Inflammatory macrophage (primary cell): ENCODE measurements around the gene TSPO.
"Not testable (repeated sequence)": the region's sequence is repeated elsewhere in the genome, so short reads cannot be mapped to it uniquely, and the experiment has no call there.

ENCODE experiments used
- DNase-seq, 2 donors: peaks; one replicate each; pipeline ENCODE4 v3.0.0-alpha.2; 2020 to 2022
- total RNA-seq, 18 experiments: gene quantifications; one replicate each; lab custom pipeline; 2026; ENCODE audit warnings: mixed read lengths in 6 of 18, inconsistent platforms in 2 of 18; lab: John Stamatoyannopoulos, UW

TSPO gene
- total RNA-seq = 170 to 492 (median 297) reads per million in 18 experiments

DNA sequence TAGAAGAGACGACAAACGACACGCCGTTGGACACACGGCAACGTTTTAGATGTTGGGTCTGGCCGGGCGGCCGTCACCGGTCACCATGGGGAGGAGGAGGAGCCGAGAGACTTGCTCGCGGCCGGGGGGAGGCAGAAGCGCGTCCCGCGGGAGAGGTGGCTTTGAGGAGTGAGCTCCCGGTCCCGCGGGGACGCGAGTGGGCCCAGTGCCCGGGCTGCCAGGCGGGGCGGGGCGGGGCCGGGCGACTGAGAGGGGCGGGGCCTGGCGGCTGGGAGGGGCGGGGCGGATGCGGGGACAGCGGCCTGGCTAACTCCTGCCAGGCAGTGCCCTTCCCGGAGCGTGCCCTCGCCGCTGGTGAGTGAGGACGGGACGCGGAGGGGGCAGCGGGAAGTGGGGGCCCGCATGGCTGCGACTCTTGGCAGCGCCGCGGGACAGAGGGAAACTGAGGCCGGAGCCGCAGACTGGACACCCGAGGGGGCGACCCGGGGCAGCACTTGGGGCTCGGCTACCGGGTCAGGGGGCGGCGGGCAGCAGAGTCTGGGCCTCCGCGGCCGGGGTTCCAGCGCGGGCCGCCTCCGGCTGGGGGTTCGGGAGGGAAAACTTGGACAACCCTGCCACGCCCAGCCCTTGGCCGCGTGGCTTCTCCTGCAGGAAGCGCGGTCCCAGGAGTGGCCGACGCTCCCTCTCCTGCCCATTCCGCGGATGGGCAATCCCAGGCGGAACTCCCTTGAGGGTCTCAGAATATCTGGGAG is at the start of gene TSPO:
Gene TSPO, plus strand, starts transcription at position 309 of the 752 bp plus-strand sequence. CDS start 7,680 bp downstream, outside the sequence.
- DNase-seq = peak; percentile 56 to 62

DNA sequence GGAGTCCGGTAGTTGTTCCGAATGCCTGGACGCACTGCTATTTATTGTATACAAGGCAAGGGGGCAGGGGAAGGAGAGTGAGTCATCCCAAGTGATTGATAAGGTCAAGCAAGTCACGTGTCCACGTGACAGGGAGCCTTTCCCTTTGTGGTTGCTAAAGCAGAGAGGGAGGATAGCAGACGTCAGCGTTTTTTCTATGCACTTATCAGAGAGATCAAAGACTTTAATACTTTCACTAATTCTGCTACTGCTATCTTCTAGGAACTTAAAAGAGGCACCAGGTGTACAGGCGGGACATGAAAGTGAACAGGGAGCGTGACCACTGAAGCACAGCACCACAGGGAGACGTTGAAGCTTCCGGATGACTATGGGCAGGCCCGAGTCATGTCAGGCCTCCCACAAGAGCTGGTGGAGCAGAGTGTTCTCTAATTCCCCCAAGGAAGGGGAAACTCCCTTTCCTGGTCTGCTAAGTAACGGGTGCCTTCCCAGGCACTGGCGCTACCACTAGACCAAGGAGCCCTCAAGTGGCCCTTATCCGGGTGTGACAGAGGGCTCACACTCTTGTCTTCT is 47.2 kb upstream of the TSPO start:
- DNase-seq = peak; percentile 27 to 33

DNA sequence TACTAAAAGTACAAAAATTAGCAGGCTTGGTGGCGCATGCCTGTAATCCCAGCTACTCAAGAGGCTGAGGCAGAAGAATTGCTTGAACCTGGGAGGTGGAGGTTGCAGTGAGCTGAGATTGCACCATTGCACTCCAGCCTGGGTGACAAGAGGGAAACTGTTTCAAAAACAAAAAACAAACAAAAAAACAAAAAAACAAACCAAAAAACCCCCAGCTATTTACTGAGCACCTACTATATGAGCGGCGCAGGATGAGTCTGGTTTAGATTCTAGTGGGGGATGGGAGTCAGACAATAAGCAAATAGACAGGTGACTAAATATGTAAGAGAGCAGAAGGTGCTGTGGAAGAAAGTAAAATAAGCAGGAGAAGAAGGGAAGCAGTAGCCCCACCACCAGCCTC is 46.4 kb upstream of the TSPO start:
- not testable (repeated sequence) for DNase-seq

DNA sequence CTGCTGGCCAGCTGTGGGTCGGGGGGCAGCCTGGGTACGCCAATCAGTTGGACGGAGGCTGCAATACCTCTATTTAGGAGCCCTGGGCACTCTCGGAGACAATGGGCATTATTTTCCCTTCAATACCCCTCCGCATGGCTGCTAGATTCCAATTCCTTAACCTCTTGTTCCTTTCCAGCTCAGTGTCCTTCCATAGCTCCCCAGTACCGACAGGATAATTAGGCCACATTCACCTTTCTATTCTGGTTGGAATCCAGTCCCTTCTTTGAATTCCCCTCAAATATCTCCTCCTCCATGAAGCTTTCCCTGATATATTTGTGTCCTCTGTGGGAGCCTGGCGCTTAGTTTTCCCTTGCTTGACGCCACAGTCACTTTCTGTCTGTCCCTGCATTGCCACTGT is 45.1 kb upstream of the TSPO start:
- no peak for DNase-seq

DNA sequence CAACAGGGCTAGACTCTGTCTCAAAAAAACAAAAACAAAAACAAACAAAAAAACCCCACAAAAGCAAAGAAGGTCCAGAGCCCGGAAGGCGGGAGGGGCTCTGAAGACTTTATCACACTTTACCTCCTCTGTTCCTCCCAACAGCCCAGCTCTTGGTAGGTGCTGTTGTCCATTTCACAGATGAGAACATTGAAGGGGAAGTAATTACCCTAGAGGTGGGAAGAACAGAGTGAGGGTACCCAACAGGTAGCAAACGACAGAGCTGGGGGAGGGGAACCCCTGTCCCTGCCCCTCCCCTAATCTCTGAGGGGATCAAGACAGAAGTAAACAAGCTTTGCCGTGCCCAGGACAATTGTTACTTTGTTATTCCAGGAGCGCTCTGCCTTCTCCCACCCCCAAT is 41.8 kb upstream of the TSPO start:
- DNase-seq = no peak

DNA sequence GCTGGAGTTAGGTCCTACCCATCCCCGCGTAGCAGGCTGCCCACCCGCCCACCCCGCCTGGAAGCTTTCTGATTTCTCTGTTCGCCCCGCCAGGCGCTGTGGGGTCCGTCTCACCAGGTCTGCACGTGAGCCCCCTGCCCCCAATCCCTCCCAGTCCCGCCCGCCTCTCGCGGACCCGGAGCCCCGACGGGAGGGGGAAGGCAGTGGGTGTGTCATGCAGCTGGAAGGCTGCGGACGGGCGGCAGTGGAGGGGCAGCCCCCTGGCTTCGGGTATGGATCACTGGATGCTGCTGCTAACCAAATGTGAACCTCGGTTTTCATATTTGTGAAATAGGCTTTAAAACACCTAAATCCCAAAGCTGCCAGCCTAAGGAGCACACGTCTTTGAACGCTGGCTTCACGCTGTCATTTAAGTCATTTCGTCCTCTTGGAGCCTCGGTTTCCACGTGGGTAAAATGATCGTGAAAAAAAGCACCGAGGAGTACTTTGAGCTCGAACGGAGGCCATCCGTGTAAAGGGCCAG is 41.4 kb upstream of the TSPO start:
- no peak for DNase-seq

DNA sequence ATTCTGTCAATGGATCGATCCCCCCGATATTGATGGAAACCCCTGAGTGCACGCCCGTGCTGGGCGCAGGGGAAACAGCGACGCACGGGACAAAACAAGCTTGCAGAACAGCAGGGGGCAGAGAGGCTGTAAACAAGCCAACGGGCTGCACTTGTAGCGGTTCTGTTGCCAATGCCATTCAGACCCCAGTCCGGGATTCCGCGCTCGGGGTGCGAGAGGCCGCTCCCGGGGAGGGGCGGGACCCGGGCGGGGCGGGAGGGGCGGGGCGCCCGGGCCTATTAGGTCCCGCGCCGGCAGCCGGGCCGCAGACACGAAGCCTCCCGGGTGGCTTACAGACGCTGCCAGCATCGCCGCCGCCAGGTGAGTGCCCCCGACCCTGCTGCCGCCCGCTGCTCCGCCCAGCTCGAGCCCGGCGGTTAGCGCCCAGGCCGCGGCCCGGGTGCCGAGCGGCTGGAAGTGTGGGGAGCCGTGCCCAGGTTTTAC is 40.9 kb upstream of the TSPO start, which contains the start of gene BIK:
Gene BIK, plus strand, starts transcription at position 307 of the 483 bp plus-strand sequence. CDS start 13,273 bp downstream, outside the sequence.
- peak in 1 of 2 donors; percentile 35 for DNase-seq

DNA sequence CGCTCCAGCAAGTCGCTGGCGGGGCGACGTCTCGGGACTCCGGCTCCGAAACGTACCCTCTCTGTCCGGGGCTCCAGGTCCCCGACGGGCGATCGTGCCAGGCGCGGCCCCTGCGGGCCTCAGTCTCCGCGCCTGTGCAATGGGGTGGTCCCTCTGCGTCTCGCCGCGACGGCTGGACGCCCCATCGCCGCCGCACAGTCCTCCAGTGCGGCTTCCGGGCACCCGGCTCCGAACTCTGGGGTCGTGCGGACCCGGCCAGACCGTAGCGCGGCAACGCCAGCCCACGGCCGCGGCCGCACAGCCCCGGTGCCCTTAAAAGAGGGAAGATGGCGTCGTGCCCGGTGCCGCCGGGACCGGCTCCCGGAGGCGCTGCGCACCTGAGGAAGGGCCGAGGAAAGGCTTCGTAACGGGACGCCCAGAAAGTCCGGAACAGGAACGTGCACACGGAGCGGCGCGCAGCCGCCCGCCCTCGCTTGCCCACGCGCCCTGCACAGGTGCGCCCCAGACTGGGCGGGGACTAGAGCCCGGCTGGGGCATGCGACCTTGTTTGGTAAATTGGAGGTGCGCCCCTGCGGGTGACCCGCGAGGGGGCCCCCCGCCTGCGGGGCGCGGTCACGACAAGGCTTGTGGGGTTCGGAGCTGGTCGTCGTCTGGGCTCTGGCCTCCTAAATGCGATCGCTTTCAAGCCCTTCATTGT is 40.3 kb upstream of the TSPO start:
- DNase-seq = no peak

DNA sequence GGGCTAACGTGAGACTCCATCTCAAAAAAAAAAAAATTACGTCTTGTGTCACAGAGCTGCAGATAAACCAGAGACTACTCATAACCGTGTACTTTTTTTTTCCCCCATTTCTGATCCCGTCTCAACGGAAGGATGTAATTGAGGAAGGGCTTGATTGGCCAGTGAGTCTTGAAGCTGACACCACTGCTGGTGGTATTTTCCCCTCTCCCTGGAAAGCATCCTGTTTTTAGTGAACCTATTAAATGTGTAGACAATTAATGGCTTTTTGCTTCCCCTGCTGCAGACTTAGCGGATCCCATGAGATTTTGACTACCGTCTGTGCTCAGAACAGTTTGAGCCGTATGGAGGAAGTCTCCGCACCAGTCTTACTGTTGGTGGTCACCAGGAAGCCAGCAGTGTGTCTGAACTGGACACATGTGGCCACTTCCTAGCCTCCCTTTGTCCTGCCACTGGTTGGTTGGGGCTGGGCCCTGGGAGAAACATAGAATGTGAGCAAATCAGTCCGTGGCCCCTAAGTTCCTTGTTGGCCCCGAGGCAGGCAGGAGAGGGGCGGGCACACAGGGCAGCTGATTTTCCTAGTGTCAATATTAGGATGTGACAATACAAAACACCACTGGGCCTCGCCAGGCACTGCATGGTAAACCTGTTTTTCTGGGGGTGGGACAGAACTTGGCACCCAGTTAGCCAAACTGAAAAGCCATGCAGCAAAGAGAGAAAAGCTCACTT is 37.7 kb upstream of the TSPO start:
- peak in 1 of 2 donors; percentile 30 for DNase-seq

DNA sequence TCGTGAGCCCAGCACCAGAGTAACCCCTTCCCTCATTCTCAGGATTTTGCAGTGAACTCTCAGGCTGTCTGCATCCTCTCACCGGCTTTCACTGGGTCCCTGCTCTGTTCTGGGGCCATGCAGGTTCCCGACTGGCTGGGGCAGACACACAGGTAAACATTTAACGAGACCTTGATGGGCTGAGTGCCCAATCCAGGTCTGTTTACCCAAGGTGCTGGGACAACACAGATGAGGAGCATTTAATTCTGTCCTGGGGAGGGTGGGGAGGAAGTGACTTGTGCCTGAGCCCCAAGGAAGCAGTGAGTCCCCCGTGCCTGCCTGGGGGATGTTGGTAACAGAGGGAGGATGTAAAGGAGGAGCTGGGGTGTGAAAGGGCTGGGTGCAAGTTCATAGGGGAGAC is 36.4 kb upstream of the TSPO start:
- no peak for DNase-seq

DNA sequence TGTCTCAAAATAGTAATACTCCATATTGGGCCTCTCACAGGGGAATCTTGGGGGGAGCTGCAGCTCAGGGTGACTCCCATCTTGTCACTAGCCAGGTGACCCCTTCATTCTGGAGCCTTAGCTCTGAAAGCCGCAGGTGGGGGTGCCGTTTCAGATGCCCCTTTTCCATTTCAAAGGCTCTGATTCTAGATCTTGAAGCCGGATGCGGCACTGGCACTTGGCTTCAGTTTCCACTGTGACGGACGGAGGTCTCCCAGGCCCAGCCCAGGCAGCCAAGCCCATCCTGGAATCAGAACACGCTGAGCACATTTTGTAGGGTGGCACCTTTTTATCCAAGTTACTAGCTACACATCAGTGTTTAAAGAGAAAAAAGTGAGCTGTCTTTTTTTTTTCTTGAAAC is 34.4 kb upstream of the TSPO start:
- no peak for DNase-seq

DNA sequence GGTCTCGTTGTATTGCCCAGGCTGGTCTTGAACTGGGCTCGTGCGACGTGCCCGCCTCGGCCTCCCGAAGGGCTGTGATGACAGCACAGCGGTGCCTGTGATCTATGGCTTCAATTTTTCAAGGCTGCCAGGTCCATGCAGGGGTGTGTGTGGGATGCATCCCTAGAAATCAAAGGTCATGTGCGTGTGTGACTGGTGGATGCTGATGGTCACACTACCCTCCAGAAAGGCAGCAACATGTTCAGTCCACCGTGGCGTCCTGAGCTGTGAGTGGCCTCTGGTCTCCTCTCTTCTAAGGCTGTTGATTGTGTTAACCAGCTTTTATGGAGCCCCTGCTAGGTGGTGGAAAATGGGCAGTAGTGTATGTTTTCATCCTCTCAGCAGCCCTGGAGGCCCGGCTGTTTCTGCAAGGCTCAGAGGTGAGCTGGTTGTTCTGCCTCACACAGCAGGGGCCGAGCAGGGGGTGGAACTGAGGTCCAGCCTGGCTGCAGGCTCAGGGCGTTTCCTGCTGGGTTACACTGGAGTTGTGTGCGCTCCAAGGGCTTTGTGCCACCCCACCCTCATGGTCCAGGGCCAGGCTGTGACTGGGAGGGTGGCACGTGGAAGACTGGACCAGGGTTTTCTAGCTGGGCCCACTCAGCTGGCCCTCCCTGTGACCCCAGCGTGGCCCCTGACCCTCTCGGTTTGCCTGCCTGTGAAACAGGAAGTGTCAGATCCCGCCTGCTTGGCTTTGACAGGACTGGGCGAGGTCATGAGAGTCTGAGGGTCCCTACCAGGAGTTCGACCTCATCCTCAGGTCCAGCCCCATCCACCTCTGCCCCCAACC is 33.1 kb upstream of the TSPO start:
- DNase-seq = no peak

DNA sequence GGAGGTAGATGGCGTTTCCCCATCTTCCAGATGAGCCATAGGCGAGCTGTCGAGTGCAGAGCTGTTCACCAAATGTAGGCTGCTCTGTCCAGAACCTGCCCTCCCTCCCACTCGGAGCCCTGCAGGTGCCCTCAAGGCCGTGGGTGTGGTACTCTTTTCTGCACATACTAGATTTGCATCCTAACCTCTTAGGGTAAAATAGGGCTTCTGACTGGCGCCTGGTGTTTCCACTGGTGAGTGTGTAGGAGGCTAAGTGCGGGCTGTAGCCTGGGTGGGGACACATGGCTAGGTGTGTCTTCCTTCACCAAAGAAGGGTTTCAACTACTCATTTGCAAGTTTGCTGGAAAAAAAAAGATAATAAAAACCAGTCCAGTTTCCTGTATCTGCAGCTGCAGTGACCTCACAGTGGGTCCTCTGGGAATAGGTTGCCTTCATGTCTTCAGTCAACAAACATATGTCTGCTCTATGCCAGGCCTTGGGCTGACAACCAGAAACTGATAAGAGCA is 32.4 kb upstream of the TSPO start:
- DNase-seq = no peak

DNA sequence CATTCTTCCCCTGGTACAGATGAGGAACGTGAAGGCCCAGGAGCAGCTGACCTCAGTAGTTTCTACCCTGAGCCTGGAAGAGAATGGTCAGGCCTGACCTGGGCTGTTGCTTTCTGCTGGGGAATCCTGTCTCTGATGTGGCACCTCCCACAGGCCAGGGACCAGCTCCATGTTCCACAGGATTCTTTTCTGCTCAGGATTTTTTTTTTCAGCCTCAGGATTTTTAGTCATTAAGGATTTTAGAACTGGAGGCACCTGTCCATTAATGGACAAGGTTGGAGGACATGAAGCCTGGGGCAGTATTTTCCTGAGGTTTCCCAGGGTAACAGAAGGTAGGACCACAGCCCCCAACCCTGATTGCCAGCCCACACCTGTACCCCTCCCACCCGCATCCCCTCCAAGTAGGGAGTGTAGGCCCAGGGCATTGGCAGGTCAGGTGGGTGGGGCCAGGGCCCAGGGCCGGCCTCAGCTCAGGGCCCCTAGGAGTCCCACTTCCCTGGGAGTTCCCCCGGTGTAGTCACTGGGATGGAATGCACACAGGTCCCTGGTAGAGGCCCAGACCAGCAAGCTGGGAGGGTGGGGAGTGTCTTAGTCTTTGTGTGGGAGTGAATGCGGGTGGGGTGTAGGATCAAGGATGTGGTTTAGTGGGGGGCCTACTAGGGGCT is 24.7 kb upstream of the TSPO start:
- DNase-seq = no peak

DNA sequence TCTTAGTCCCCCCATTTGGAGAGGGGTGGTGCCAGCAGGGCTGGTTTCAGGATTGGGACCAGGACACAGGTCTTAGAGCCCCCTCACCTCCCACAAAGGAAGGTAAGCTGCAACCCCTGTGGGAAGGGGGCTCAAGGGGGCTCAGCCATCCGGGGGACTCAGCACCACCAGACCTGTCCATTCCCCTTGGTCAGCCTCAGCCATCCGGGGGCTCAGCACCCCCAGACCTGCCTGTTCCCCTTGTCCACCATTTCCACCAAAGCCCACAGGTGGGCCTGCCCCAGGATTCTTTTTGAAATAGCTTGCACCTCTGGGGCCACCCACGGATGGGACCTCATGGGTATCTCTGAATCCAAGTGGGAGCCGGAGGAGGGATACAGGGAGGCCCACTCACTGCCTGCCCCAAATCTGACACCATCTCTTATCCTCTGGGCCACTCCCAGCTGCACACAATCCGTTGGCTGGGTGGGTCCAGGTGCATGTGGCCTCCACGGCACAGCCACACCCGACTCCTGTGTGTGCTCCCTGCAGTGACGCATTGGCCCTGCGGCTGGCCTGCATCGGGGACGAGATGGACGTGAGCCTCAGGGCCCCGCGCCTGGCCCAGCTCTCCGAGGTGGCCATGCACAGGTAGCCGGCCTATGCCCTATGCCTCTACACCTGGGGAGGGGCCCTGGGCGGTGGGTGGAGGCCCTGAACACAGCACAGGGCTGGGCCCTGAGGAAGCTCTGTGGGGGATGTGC is 24.0 kb upstream of the TSPO start:
- DNase-seq = no peak

DNA sequence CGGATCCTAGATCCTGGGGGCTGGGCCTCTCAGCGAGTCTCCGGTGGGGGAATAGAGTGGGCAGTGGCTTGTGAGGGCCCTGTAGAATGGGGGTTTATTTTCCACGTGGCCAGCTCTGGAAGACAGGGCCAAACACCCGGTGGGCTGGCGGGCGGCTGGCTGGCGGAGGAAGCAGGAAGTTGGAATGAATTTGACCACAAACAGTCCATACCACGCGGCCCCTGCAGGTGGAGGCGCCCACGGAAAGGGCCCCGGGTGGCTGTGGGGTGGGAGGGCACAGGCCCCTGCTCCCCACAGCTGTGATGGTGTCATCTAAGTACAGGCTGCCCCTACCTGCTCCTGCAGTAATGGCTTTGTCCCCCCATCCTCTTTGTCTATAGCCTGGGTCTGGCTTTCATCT is 23.2 kb upstream of the TSPO start:
- no peak for DNase-seq

DNA sequence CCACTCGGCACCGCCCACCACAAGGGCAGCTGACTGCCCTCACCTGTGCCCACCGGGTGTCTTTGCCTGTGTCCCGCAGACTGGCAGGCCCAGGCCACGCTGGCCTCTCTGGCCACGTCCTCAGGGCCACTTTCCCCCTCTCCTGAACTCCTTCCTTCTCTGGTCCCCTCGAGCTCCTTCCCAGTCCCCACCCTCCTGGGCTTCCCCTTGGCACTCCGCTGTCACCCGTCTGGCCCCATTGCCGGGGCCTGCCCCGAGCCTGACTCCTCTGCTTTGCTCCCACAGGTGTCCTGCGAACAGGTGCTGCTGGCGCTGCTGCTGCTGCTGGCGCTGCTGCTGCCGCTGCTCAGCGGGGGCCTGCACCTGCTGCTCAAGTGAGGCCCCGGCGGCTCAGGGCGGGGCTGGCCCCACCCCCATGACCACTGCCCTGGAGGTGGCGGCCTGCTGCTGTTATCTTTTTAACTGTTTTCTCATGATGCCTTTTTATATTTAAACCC is 22.4 kb upstream of the TSPO start:
- no peak for DNase-seq

DNA sequence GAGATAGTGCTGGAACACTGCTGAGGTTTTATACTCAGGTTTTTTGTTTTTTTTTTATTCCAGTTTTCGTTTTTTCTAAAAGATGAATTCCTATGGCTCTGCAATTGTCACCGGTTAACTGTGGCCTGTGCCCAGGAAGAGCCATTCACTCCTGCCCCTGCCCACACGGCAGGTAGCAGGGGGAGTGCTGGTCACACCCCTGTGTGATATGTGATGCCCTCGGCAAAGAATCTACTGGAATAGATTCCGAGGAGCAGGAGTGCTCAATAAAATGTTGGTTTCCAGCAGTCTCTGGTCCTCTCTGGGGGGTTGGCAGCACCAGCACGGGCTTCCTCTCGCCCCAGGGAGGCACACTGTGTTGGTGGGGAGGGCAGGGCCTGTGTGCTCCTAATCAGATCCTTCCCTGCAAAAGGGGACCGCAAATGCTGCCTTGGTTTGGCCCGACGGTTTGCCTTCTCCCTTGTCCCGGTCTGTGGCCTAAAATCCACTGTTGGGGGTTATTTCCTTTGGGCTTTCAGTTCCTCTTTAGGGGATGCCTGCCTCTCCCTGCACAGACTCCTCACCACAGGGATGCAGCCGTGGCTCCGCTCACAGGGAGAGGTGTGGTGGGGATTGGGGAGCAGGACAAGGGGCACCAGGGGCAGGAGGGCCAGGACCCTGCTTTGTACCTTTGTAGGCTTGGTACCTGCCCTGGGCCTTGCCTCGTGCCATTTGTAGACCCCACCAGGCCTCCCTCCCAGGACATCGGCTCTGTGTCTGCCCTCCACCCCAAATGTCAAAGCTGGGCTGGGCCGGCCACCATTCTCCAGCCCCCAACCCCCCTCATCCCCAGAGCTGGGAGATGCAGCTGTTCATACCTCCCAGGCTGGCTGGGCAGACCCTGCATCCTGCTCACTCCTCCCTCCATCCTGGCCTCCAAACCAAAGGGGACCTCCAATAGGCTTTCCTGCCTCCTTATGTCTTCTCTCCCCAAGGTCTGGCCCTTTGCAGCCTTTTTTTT is 21.6 kb upstream of the TSPO start:
- DNase-seq = peak in 1 of 2 donors; percentile 43
